Measurements from ENCODE around the gene NFIC. TPM values are rescaled to one million over a fixed set of nuclear protein-coding genes. Genes with fewer than 3 reads are reported as not detected.

NFIC gene
- total RNA-seq, 1 donor from 2014 or later = 38.3 TPM

DNA sequence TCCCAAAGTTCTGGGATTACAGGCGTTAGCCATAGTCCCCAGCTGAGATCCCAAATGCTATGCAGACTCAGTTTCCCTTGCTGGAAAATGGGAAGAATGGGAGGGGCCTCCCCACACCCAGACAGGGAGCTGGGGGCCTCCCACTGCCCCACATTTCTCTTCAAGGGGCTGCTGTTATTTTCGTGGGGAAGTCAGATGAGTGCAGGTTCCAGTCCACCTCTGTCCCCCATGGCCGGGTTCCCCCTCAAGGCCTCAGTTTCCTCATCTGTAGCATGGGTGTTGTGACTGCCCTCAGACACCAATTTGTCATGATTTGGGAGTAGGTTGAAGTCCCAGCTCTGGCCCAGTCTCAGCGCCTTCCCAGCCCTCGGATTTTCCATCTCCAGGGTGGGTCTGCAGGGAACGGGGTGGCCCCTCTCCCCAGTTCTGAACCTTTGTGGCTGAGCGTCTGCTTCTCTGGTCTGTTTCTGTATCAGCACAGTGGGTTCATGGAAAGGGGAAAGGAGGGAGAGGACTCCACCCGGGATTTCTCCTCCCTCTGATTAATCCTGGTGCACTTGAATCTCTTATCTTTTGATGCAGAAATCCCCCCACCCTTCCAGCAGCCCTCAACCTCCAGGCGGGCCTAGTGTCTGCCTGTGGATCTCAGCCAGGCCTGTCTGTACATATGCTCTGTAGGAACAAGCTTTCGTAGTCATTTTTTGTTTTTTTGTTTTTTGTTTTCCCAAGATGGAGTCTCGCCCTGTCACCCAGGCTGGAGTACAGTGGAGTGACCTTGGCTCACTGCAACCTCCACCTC lies 12.2 kb downstream of the NFIC start:
- no peak overlapping the region for H3K4me2 ChIP-seq (ENCODE audit: low read length)
- H3K36me3 ChIP-seq (ENCODE audit: insufficient read depth, low read length) = peaks cover 3% of the 10 kb centered on the region
- H3K9me3 Mint-ChIP-seq (ENCODE audit: unreplicated experiment) = no peaks in the 10 kb centered on the region
- H3K27ac Mint-ChIP-seq (ENCODE audit: unreplicated experiment) = no peak overlapping the region
- no peak for TF ChIP-seq EZH2 (IDR thresholded peaks at IDR 0.05; ENCODE audit: insufficient read depth, low read length)
- TF ChIP-seq, protein P1, sequence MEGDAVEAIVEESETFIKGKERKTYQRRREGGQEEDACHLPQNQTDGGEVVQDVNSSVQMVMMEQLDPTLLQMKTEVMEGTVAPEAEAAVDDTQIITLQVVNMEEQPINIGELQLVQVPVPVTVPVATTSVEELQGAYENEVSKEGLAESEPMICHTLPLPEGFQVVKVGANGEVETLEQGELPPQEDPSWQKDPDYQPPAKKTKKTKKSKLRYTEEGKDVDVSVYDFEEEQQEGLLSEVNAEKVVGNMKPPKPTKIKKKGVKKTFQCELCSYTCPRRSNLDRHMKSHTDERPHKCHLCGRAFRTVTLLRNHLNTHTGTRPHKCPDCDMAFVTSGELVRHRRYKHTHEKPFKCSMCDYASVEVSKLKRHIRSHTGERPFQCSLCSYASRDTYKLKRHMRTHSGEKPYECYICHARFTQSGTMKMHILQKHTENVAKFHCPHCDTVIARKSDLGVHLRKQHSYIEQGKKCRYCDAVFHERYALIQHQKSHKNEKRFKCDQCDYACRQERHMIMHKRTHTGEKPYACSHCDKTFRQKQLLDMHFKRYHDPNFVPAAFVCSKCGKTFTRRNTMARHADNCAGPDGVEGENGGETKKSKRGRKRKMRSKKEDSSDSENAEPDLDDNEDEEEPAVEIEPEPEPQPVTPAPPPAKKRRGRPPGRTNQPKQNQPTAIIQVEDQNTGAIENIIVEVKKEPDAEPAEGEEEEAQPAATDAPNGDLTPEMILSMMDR (IDR thresholded peaks at IDR 0.05; ENCODE audit: insufficient read depth, low read depth, low read length) = no peak
- DNase-seq (ENCODE audit: low read depth) (no peak), FAIRE-seq (no peak)
- H3K9ac ChIP-seq (ENCODE audit: low read length) = no peak overlapping the region
- H3K4me1 Mint-ChIP-seq (ENCODE audit: low read depth, unreplicated experiment) = peaks cover 3% of the 10 kb centered on the region
- no peak overlapping the region for H3K4me3 Mint-ChIP-seq (ENCODE audit: unreplicated experiment)
- H3K27me3 Mint-ChIP-seq (ENCODE audit: low read depth, unreplicated experiment) = peaks cover 10% of the 10 kb centered on the region
- H3K27ac ChIP-seq (ENCODE audit: low read depth, low read length) = no peak overlapping the region
- H3K9me3 ChIP-seq (ENCODE audit: insufficient read depth, low read depth, low read length) = no peaks in the 10 kb centered on the region
- H3K79me2 ChIP-seq (ENCODE audit: insufficient read depth, low read length) = peaks cover 86% of the 10 kb centered on the region
- H3K27me3 ChIP-seq (ENCODE audit: insufficient read depth, low read length) = no peaks in the 10 kb centered on the region
- peaks cover 73% of the 10 kb centered on the region for H4K20me1 ChIP-seq (ENCODE audit: insufficient read depth, low read length)
- no peak overlapping the region for H2AFZ ChIP-seq (ENCODE audit: low read depth, low read length)
- peaks cover 13% of the 10 kb centered on the region for H3K4me1 ChIP-seq (ENCODE audit: insufficient read depth, low read length)
- H3K4me3 ChIP-seq (ENCODE audit: insufficient read depth, low read depth, low read length) = no peak overlapping the region
- peaks cover 11% of the 10 kb centered on the region for H3K36me3 Mint-ChIP-seq (ENCODE audit: low read depth, unreplicated experiment)

DNA sequence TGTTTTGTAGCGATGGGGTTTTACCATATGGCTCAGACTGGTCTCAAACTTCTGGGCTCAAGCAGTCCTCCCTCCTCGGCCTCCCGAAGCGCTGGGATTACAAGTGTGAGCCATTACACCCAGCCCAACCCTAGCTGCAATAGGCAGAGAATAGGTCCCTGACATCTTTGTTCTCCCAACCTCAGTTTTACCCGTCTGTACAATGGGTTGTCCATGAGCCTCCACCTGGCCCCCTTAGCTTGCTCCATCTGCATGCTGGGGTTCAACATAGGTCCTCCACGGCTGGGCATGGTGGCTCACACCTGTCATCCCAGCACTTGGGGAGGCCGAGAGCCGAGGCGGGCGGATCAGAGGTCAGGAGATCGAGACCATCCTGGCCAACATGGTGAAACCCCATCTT lies 14.4 kb downstream of the NFIC start:
- no peak overlapping the region for H2AFZ ChIP-seq (ENCODE audit: low read depth, low read length)
- H3K9me3 Mint-ChIP-seq (ENCODE audit: unreplicated experiment) = no peaks in the 10 kb centered on the region
- H3K4me1 Mint-ChIP-seq (ENCODE audit: low read depth, unreplicated experiment) = peaks cover 2% of the 10 kb centered on the region
- no peaks in the 10 kb centered on the region for H3K27me3 ChIP-seq (ENCODE audit: insufficient read depth, low read length)
- peak overlapping the region; percentile 26 for H3K27ac Mint-ChIP-seq (ENCODE audit: unreplicated experiment)
- peaks cover 3% of the 10 kb centered on the region for H3K36me3 ChIP-seq (ENCODE audit: insufficient read depth, low read length)
- no peaks in the 10 kb centered on the region for H3K9me3 ChIP-seq (ENCODE audit: insufficient read depth, low read depth, low read length)
- no peaks in the 10 kb centered on the region for H3K4me1 ChIP-seq (ENCODE audit: insufficient read depth, low read length)
- H3K27me3 Mint-ChIP-seq (ENCODE audit: low read depth, unreplicated experiment) = peaks cover 5% of the 10 kb centered on the region
- peaks cover 84% of the 10 kb centered on the region for H3K79me2 ChIP-seq (ENCODE audit: insufficient read depth, low read length)
- DNase-seq (ENCODE audit: low read depth) (no peak), FAIRE-seq (no peak)
- no peak overlapping the region for H3K27ac ChIP-seq (ENCODE audit: low read depth, low read length)
- peaks cover 6% of the 10 kb centered on the region for H3K36me3 Mint-ChIP-seq (ENCODE audit: low read depth, unreplicated experiment)
- peaks cover 71% of the 10 kb centered on the region for H4K20me1 ChIP-seq (ENCODE audit: insufficient read depth, low read length)
- no peak overlapping the region for H3K9ac ChIP-seq (ENCODE audit: low read length)
- no peak overlapping the region for H3K4me3 ChIP-seq (ENCODE audit: insufficient read depth, low read depth, low read length)
- H3K4me2 ChIP-seq (ENCODE audit: low read length) = no peak overlapping the region
- TF ChIP-seq, protein P1 (IDR thresholded peaks at IDR 0.05; ENCODE audit: insufficient read depth, low read depth, low read length) = no peak
- TF ChIP-seq EZH2 (IDR thresholded peaks at IDR 0.05; ENCODE audit: insufficient read depth, low read length) = no peak
- no peak overlapping the region for H3K4me3 Mint-ChIP-seq (ENCODE audit: unreplicated experiment)

Data from astrocyte (in vitro differentiated cells and primary cell).